T-cell (primary cell): Measurements from ENCODE around the gene SLC22A5. TPM values are rescaled to one million over a fixed set of nuclear protein-coding genes. Genes with fewer than 3 reads are reported as not detected.

Experiments used
- ATAC-seq, 4 experiments: fragments of 200-7000 bp in 3 of 4; fragments of 150-1000 bp in 1 of 4; cut with Tn5 transposase; replicated peaks in 1 of 4; 1 replicate in 3 of 4; 2 replicates in 1 of 4; pipeline ENCODE4 v1.10.0; 2021; ENCODE audit warnings: moderate library complexity in 3 of 4, mild to moderate bottlenecking in 2 of 4, moderate number of reproducible peaks in 1 of 4
- CTCF ChIA-PET, 2 donors: fragments of 300-600 bp; sonication (Branson Sonifier 250); formaldehyde crosslinking; loops; one replicate each; lab custom pipeline; 2022; ENCODE audit warnings: antibody characterized with exemption in 2 of 2; lab: Charles Lee
- POLR2A ChIA-PET, 2 donors: fragments of 300-600 bp; sonication (Branson Sonifier 250); formaldehyde crosslinking; loops; one replicate each; lab custom pipeline; 2022; ENCODE audit warnings: antibody characterized with exemption in 2 of 2; lab: Charles Lee
- DNase-seq, 35 experiments: peaks; one replicate each; pipeline versions ENCODE4 v3.0.0 to v3.0.0-alpha.2; 2013 to 2023
- H3K27ac ChIP-seq: one replicate; pipeline ENCODE4 v1.5.1; 2013; ENCODE audit warnings: low read length
- H3K27me3 ChIP-seq, 2 experiments: replicated peaks in 1 of 2; 1 replicate in 1 of 2; 2 replicates in 1 of 2; pipeline versions ENCODE4 v1.6.1 to v1.7.0; 2013; ENCODE audit warnings: low read length in 1 of 2, mixed read lengths in 1 of 2; ENCODE audit not compliant: control insufficient read depth in 2 of 2, insufficient read depth in 2 of 2; ENCODE audit errors: extremely low read depth in 1 of 2
- H3K36me3 ChIP-seq, 2 donors: 1 replicate in 1 of 2; 2 replicates in 1 of 2; pipeline versions ENCODE4 v1.6.1 to v1.7.0; 2013; ENCODE audit warnings: low read length in 1 of 2; ENCODE audit not compliant: control insufficient read depth in 2 of 2, insufficient read depth in 1 of 2; ENCODE audit errors: extremely low read depth in 1 of 2
- H3K4me1 ChIP-seq, 2 experiments: 1 replicate in 1 of 2; 2 replicates in 1 of 2; pipeline versions ENCODE4 v1.6.1 to v1.7.0; 2013; ENCODE audit warnings: low read length in 2 of 2, mixed read lengths in 1 of 2; ENCODE audit not compliant: insufficient read depth in 2 of 2, control insufficient read depth in 1 of 2; ENCODE audit errors: extremely low read depth in 1 of 2
- H3K4me3 ChIP-seq, 2 donors: 1 replicate in 1 of 2; 2 replicates in 1 of 2; pipeline versions ENCODE4 v1.5.1 to v1.7.0; 2013; ENCODE audit warnings: mild to moderate bottlenecking in 2 of 2, low read length in 1 of 2, moderate library complexity in 1 of 2; ENCODE audit not compliant: control insufficient read depth in 1 of 2; ENCODE audit errors: extremely low read depth in 1 of 2
- H3K9me3 ChIP-seq: 2 replicates; pipeline ENCODE4 v1.7.0; 2013
- H3K27ac Mint-ChIP-seq, 2 donors: one replicate each; pipeline ENCODE4 v1.8.0; 2020 to 2021; ENCODE audit warnings: mild to moderate bottlenecking in 2 of 2, mixed read lengths in 2 of 2
- H3K27me3 Mint-ChIP-seq, 2 donors: one replicate each; pipeline ENCODE4 v1.8.0; 2021 to 2022; ENCODE audit warnings: mixed read lengths in 2 of 2
- H3K36me3 Mint-ChIP-seq: one replicate; pipeline ENCODE4 v1.8.0; 2021; ENCODE audit warnings: mixed read lengths
- H3K4me1 Mint-ChIP-seq, 3 donors: one replicate each; pipeline ENCODE4 v1.8.0; 2020 to 2022; ENCODE audit warnings: mixed read lengths in 3 of 3, mild to moderate bottlenecking in 1 of 3
- H3K4me3 Mint-ChIP-seq, 3 donors: one replicate each; pipeline ENCODE4 v1.8.0; 2020 to 2022; ENCODE audit warnings: mild to moderate bottlenecking in 3 of 3, mixed read lengths in 3 of 3, moderate library complexity in 3 of 3
- H3K9me3 Mint-ChIP-seq, 3 donors: one replicate each; pipeline ENCODE4 v1.8.0; 2020 to 2022; ENCODE audit warnings: mixed read lengths in 3 of 3
- WGBS: methylation state at CpG from one replicate; pipeline ENCODE4 v1.1.5; 2013; ENCODE audit warnings: missing lambda C conversion rate; ENCODE audit not compliant: insufficient coverage; 5-methylcytosine and 5-hydroxymethylcytosine counted together
- total RNA-seq, 35 experiments: library from RNA in 6 of 35; stranded (reverse) in 6 of 35; fragments of 120-200 nt in 1 of 35; gene quantifications; one replicate each; pipeline versions ENCODE4 v1.2.1 to v1.2.4 and lab custom pipeline; 2013 to 2026

The SLC22A5 gene
- total RNA-seq (10 to 100 TPM in 2 of 5 donors, 1 to 10 TPM in 3; 4.8 to 14.0 (median 7.6) TPM), total RNA-seq (lab: John Stamatoyannopoulos, UW) (8.7 to 32.3 (median 17.2) reads per million in 29 experiments)
- 5.5 TPM for total RNA-seq (2013)

- peak; percentile 93 to 97 (median 96) for ATAC-seq
- Histone ChIP-seq H3K27ac (peak within 1 kb of the TSS; percentile 77), H3K4me3 (peak within 1 kb of the TSS; percentile 61 to 67), H3K4me1 (peaks cover 2 to 23% of the 10 kb centered on the region in 2 experiments), H3K27me3 (no peaks in the 10 kb centered on the region), H3K36me3 (peaks cover 0 to 3% of the 10 kb centered on the region in 2 donors), H3K9me3 (no peaks in the 10 kb centered on the region)
- ChIA-PET POLR2A (interaction anchor here in 1 of 2 donors (0.5 to 0.6 kb wide), 6 partner anchors 75 to 1662 kb away, joined by 3 to 7 read pairs (median 4); partner anchors contain the start of gene SLC22A4), CTCF (interaction anchor here (0.6 to 1.2 kb wide), 5 partner anchors 66 to 141 kb away, joined by 3 to 5 read pairs (median 3); no protein-coding TSS in a partner anchor)
- Mint-ChIP-seq H3K9me3 (no peaks in the 10 kb centered on the region), H3K27me3 (no peaks in the 10 kb centered on the region), H3K27ac (peak within 1 kb of the TSS; percentile 77), H3K36me3 (peaks cover 1% of the 10 kb centered on the region), H3K4me3 (peak within 1 kb of the TSS; percentile 78 to 83 (median 81)), H3K4me1 (peaks cover 25 to 31% (median 29%) of the 10 kb centered on the region in 3 donors)
- WGBS = under 1% methylated on average over 83 of the region's 83 CpGs
- DNase-seq = peak; percentile 47 to 81 (median 65)
These were observed at the start of gene SLC22A5 for GRCh38 chr5:132369474-132370180. Gene SLC22A5 (plus strand): TSS chr5:132369710. CDS start chr5:132369973, 263 bp downstream.

GRCh38 chr5:132319975-132320374, 49.5 kb upstream of the SLC22A5 start:
- WGBS = 78% methylated on average over 1 of the region's 1 CpG
- CTCF ChIA-PET = no interaction called here
- no peaks in the 10 kb centered on the region for H3K36me3 ChIP-seq

GRCh38 chr5:132321109-132321721, 48.3 kb upstream of the SLC22A5 start:
- Histone ChIP-seq H3K4me1 (no peaks in the 10 kb centered on the region), H3K36me3 (no peaks in the 10 kb centered on the region), H3K9me3 (no peaks in the 10 kb centered on the region), H3K4me3 (no peak overlapping the region), H3K27ac (no peak overlapping the region), H3K27me3 (no peaks in the 10 kb centered on the region)
- Mint-ChIP-seq H3K27me3 (no peaks in the 10 kb centered on the region), H3K4me1 (no peaks in the 10 kb centered on the region), H3K36me3 (peaks cover 8% of the 10 kb centered on the region), H3K4me3 (no peak overlapping the region), H3K9me3 (no peaks in the 10 kb centered on the region), H3K27ac (no peak overlapping the region)
- ChIA-PET CTCF (no interaction called here), POLR2A (no interaction called here)
- DNase-seq = no peak
- no peak for ATAC-seq
- WGBS = 100% methylated on average over 1 of the region's 3 CpGs

More at GRCh38 chr5:132319975-132320374, 49.5 kb upstream of the SLC22A5 start:
- Mint-ChIP-seq H3K36me3 (peaks cover 8% of the 10 kb centered on the region), H3K4me1 (no peaks in the 10 kb centered on the region), H3K27me3 (no peaks in the 10 kb centered on the region), H3K27ac (no peak overlapping the region), H3K4me3 (no peak overlapping the region), H3K9me3 (no peaks in the 10 kb centered on the region)
- ATAC-seq (no peak), DNase-seq (no peak)
- Histone ChIP-seq H3K27me3 (no peaks in the 10 kb centered on the region), H3K4me3 (no peak overlapping the region), H3K4me1 (no peaks in the 10 kb centered on the region), H3K27ac (no peak overlapping the region), H3K9me3 (no peaks in the 10 kb centered on the region)
- POLR2A ChIA-PET = interaction anchor here in 1 of 2 donors (0.6 kb wide), 1 partner anchor 16 kb away, joined by 3 read pairs; no protein-coding TSS in a partner anchor

- no peak overlapping the region for H3K4me3 Mint-ChIP-seq
- no peaks in the 10 kb centered on the region for H3K27me3 Mint-ChIP-seq
- Histone ChIP-seq H3K4me3 (no peak overlapping the region), H3K27ac (no peak overlapping the region), H3K36me3 (no peaks in the 10 kb centered on the region), H3K27me3 (no peaks in the 10 kb centered on the region), H3K4me1 (no peaks in the 10 kb centered on the region), H3K9me3 (no peaks in the 10 kb centered on the region)
- H3K27ac Mint-ChIP-seq = no peak overlapping the region
- 85% methylated on average over 10 of the region's 11 CpGs for WGBS
- H3K4me1 Mint-ChIP-seq = no peaks in the 10 kb centered on the region
- POLR2A ChIA-PET = no interaction called here
- no peak for ATAC-seq
- peaks cover 8% of the 10 kb centered on the region for H3K36me3 Mint-ChIP-seq
- H3K9me3 Mint-ChIP-seq = no peaks in the 10 kb centered on the region
- CTCF ChIA-PET = no interaction called here
- DNase-seq = no peak
These were observed 47.2 kb upstream of the SLC22A5 start for GRCh38 chr5:132322266-132322665.

GRCh38 chr5:132323202-132323601, 46.3 kb upstream of the SLC22A5 start:
- no peak for ATAC-seq
- Histone ChIP-seq H3K36me3 (no peaks in the 10 kb centered on the region), H3K27ac (no peak overlapping the region), H3K4me3 (no peak overlapping the region), H3K9me3 (no peaks in the 10 kb centered on the region), H3K27me3 (no peaks in the 10 kb centered on the region), H3K4me1 (no peaks in the 10 kb centered on the region)
- Mint-ChIP-seq H3K4me1 (no peaks in the 10 kb centered on the region), H3K36me3 (peaks cover 8% of the 10 kb centered on the region), H3K4me3 (no peak overlapping the region), H3K27ac (no peak overlapping the region), H3K27me3 (no peaks in the 10 kb centered on the region), H3K9me3 (no peaks in the 10 kb centered on the region)
- WGBS = 100% methylated on average over 3 of the region's 5 CpGs
- ChIA-PET CTCF (no interaction called here), POLR2A (no interaction called here)
- DNase-seq = no peak

GRCh38 chr5:132325691-132326090, 43.8 kb upstream of the SLC22A5 start:
- H3K4me1 Mint-ChIP-seq = no peaks in the 10 kb centered on the region
- no peak overlapping the region for H3K4me3 ChIP-seq
- no peaks in the 10 kb centered on the region for H3K27me3 Mint-ChIP-seq
- no peak overlapping the region for H3K27ac Mint-ChIP-seq
- no peaks in the 10 kb centered on the region for H3K9me3 Mint-ChIP-seq
- DNase-seq (no peak), ATAC-seq (no peak)
- H3K4me3 Mint-ChIP-seq = no peak overlapping the region
- no peak overlapping the region for H3K27ac ChIP-seq
- CTCF ChIA-PET = interaction anchor here in 1 of 2 donors (0.6 kb wide), 1 partner anchor 472 kb away, joined by 4 read pairs; no protein-coding TSS in a partner anchor
- no peaks in the 10 kb centered on the region for H3K36me3 ChIP-seq
- WGBS = 73% methylated on average over 3 of the region's 4 CpGs
- no peaks in the 10 kb centered on the region for H3K4me1 ChIP-seq
- H3K27me3 ChIP-seq = no peaks in the 10 kb centered on the region
- no peaks in the 10 kb centered on the region for H3K9me3 ChIP-seq
- peaks cover 15% of the 10 kb centered on the region for H3K36me3 Mint-ChIP-seq
- POLR2A ChIA-PET = no interaction called here
